GM12865 (cell line): ENCODE data around the gene CDC45.
"Not testable (repeated sequence)": the region's sequence is repeated elsewhere in the genome, so short reads cannot be mapped to it uniquely, and the experiment has no call there.

Source experiments
- DNase-seq: peaks from one replicate; pipeline ENCODE4 v3.0.0; 2010; ENCODE audit warnings: low read depth
- H3K4me3 ChIP-seq: 2 replicates; pipeline ENCODE4 v1.5.1; 2011; ENCODE audit warnings: mild to moderate bottlenecking, low read depth, low read length, control low read depth
- CTCF ChIP-seq: IDR thresholded peaks from 2 replicates; pipeline ENCODE4 v1.5.1; 2011; ENCODE audit warnings: low read length, control low read depth, low read depth, inconsistent platforms; ENCODE audit not compliant: insufficient read depth; ENCODE audit errors: missing control alignments

The CDC45 gene

GRCh38 chr22:19536564-19536963 is 56.8 kb downstream of the CDC45 start:
- no peak for DNase-seq
- TF ChIP-seq CTCF, result no peak
- H3K4me3 ChIP-seq, result no peak overlapping the region

GRCh38 chr22:19537941-19538488 is 58.3 kb downstream of the CDC45 start:
- H3K4me3 ChIP-seq, result no peak overlapping the region
- no peak for TF ChIP-seq CTCF
- DNase-seq, result no peak

GRCh38 chr22:19540394-19540793 is 60.7 kb downstream of the CDC45 start:
- TF ChIP-seq CTCF, result no peak
- DNase-seq, result no peak
- H3K4me3 ChIP-seq, result no peak overlapping the region

GRCh38 chr22:19543970-19544708 is 64.4 kb downstream of the CDC45 start:
- H3K4me3 ChIP-seq, result no peak overlapping the region
- TF ChIP-seq CTCF, result no peak
- no peak for DNase-seq

- no peak for DNase-seq
- TF ChIP-seq CTCF, result no peak
- H3K4me3 ChIP-seq, result no peak overlapping the region
Measured at GRCh38 chr22:19545935-19546207, 66.2 kb downstream of the CDC45 start.

- TF ChIP-seq CTCF, result no peak
- H3K4me3 ChIP-seq, result no peak overlapping the region
- no peak for DNase-seq
Measured at GRCh38 chr22:19546680-19547079, 67.0 kb downstream of the CDC45 start.

- no peak overlapping the region for H3K4me3 ChIP-seq
- TF ChIP-seq CTCF, result no peak
- DNase-seq, result no peak
Measured at GRCh38 chr22:19547620-19548019, 67.9 kb downstream of the CDC45 start.

- not testable (repeated sequence) for DNase-seq, H3K4me3 ChIP-seq
Measured at GRCh38 chr22:19548427-19548826, 68.7 kb downstream of the CDC45 start.
